Osteoblast (primary cell): ENCODE measurements around the gene ARRDC4. TPM values are rescaled to one million over a fixed set of nuclear protein-coding genes. Genes with fewer than 3 reads are reported as not detected.

ENCODE experiments used
- DNase-seq: peaks from one replicate; pipeline ENCODE4 v3.0.0; 2011; ENCODE audit warnings: low spot score, mixed read lengths; ENCODE audit not compliant: insufficient read length; ENCODE audit errors: missing footprints
- H2AFZ ChIP-seq: 2 replicates; pipeline ENCODE4 v1.6.0; 2011; ENCODE audit warnings: mild to moderate bottlenecking, low read length
- H3K27ac ChIP-seq: 2 replicates; pipeline ENCODE4 v1.5.1; 2011; ENCODE audit warnings: mild to moderate bottlenecking, low read depth, low read length, moderate library complexity
- H3K27me3 ChIP-seq: 2 replicates; pipeline ENCODE4 v1.6.0; 2012; ENCODE audit warnings: mild to moderate bottlenecking, control low read depth, inconsistent platforms, low read length, moderate library complexity; ENCODE audit not compliant: insufficient read depth
- H3K36me3 ChIP-seq: 2 replicates; pipeline ENCODE4 v1.5.1; 2011; ENCODE audit warnings: mild to moderate bottlenecking, low read length, control low read depth, moderate library complexity; ENCODE audit not compliant: insufficient read depth
- H3K4me1 ChIP-seq: 2 replicates; pipeline ENCODE4 v1.5.1; 2011; ENCODE audit warnings: mild to moderate bottlenecking, low read length, control low read depth, moderate library complexity; ENCODE audit not compliant: insufficient read depth
- H3K4me2 ChIP-seq: 2 replicates; pipeline ENCODE4 v1.6.0; 2011; ENCODE audit warnings: mild to moderate bottlenecking, low read length; ENCODE audit not compliant: insufficient read depth
- H3K4me3 ChIP-seq: fragments of 200-600 bp; sonication (generic); 3 replicates; pipeline ENCODE4 v1.5.1; 2012; ENCODE audit warnings: mild to moderate bottlenecking, low read length, inconsistent platforms; ENCODE audit not compliant: insufficient read depth
- H3K79me2 ChIP-seq: 2 replicates; pipeline ENCODE4 v1.6.0; 2012; ENCODE audit warnings: mild to moderate bottlenecking, low read length, control low read depth, inconsistent platforms; ENCODE audit not compliant: insufficient read depth
- H3K9me3 ChIP-seq: 2 replicates; pipeline ENCODE4 v1.5.1; 2011; ENCODE audit warnings: low read depth, low read length, control low read depth
- H4K20me1 ChIP-seq: 2 replicates; pipeline ENCODE4 v1.6.0; 2012; ENCODE audit warnings: mild to moderate bottlenecking, low read length, control low read depth; ENCODE audit not compliant: insufficient read depth
- total RNA-seq: library from RNA; depleted of rRNA; stranded (reverse); fragments of >200 nt; gene quantifications from 2 replicates; pipeline ENCODE4 v1.2.3, GENCODE V29; 2012
- TF ChIP-seq, protein P1 (sequence below): IDR thresholded peaks from 2 replicates; pipeline ENCODE4 v1.5.1; 2011; ENCODE audit warnings: mild to moderate bottlenecking, low read depth, low read length, moderate library complexity; ENCODE audit errors: extremely low read depth

The ARRDC4 gene
- total RNA-seq, 1 donor = 17.0 TPM

GRCh38 chr15:97921296-97921865, 39.1 kb upstream of the ARRDC4 start:
- DNase-seq = no peak
- no peak overlapping the region for H3K27ac ChIP-seq
- no peaks in the 10 kb centered on the region for H3K36me3 ChIP-seq
- H3K79me2 ChIP-seq = no peaks in the 10 kb centered on the region
- H3K9me3 ChIP-seq = no peaks in the 10 kb centered on the region
- no peaks in the 10 kb centered on the region for H3K27me3 ChIP-seq
- no peak overlapping the region for H3K4me3 ChIP-seq
- no peaks in the 10 kb centered on the region for H4K20me1 ChIP-seq
- H2AFZ ChIP-seq = no peak overlapping the region
- H3K4me2 ChIP-seq = no peak overlapping the region
- H3K4me1 ChIP-seq = no peaks in the 10 kb centered on the region
- TF ChIP-seq, protein P1, sequence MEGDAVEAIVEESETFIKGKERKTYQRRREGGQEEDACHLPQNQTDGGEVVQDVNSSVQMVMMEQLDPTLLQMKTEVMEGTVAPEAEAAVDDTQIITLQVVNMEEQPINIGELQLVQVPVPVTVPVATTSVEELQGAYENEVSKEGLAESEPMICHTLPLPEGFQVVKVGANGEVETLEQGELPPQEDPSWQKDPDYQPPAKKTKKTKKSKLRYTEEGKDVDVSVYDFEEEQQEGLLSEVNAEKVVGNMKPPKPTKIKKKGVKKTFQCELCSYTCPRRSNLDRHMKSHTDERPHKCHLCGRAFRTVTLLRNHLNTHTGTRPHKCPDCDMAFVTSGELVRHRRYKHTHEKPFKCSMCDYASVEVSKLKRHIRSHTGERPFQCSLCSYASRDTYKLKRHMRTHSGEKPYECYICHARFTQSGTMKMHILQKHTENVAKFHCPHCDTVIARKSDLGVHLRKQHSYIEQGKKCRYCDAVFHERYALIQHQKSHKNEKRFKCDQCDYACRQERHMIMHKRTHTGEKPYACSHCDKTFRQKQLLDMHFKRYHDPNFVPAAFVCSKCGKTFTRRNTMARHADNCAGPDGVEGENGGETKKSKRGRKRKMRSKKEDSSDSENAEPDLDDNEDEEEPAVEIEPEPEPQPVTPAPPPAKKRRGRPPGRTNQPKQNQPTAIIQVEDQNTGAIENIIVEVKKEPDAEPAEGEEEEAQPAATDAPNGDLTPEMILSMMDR = no peak

- Histone ChIP-seq H3K9me3 (no peaks in the 10 kb centered on the region), H3K4me1 (no peaks in the 10 kb centered on the region), H2AFZ (no peak overlapping the region)
Observed at GRCh38 chr15:97929456-97930229, 30.9 kb upstream of the ARRDC4 start.

DNA sequence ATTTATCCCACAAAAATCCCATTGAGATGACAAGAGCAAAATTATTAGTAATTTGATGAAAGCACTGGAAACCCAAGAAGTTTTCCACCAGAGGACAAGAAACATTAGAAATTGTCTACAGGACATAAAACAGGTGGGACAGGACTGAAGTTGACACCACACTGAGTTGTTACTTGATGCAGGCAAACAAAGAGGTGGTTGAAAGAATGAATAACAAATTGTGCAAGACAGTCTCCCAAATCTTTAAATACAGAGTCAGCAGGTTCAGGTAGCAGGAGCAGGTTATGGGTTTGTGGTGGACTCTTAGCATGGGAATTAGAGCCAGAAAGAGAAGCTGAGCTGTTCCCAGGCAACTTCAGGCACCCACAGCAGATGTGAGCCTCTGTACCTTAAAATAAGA, 30.3 kb upstream of the ARRDC4 start:
- no peak for DNase-seq
- Histone ChIP-seq H2AFZ (no peak overlapping the region), H4K20me1 (no peaks in the 10 kb centered on the region), H3K9me3 (no peaks in the 10 kb centered on the region), H3K27me3 (no peaks in the 10 kb centered on the region), H3K27ac (no peak overlapping the region), H3K4me2 (no peak overlapping the region), H3K4me3 (no peak overlapping the region), H3K79me2 (no peaks in the 10 kb centered on the region), H3K36me3 (no peaks in the 10 kb centered on the region), H3K4me1 (no peaks in the 10 kb centered on the region)
- TF ChIP-seq, protein P1 = no peak

More at GRCh38 chr15:97929456-97930229, 30.9 kb upstream of the ARRDC4 start:
- no peak for DNase-seq
- TF ChIP-seq, protein P1 = no peak
- no peak overlapping the region for H3K4me3 ChIP-seq
- no peaks in the 10 kb centered on the region for H3K27me3 ChIP-seq
- no peak overlapping the region for H3K27ac ChIP-seq
- H3K36me3 ChIP-seq = no peaks in the 10 kb centered on the region
- no peaks in the 10 kb centered on the region for H3K79me2 ChIP-seq
- H4K20me1 ChIP-seq = no peaks in the 10 kb centered on the region
- no peak overlapping the region for H3K4me2 ChIP-seq

DNA sequence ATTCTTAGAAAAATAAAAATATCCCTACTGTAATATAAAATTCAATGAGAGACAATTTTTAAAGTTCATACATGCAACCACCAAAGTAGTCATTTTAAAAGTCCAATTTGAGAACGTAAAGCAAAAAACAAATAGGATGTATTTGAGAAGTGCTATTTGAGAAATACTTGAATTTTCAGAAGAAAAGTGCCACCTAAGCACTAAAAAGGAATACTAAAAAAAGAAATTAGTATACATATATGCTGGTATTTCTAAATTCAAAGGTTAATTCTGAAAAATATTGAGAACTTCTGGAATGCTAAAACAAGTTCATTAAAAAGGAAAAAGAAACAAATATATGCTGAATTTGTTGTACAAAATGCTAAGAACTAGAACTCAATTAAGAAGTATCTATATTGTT, 29.2 kb upstream of the ARRDC4 start:
- Histone ChIP-seq H3K27ac (no peak overlapping the region), H4K20me1 (no peaks in the 10 kb centered on the region), H3K9me3 (no peaks in the 10 kb centered on the region), H3K4me1 (no peaks in the 10 kb centered on the region), H2AFZ (no peak overlapping the region), H3K36me3 (no peaks in the 10 kb centered on the region), H3K79me2 (no peaks in the 10 kb centered on the region), H3K4me3 (no peak overlapping the region), H3K27me3 (no peaks in the 10 kb centered on the region), H3K4me2 (no peak overlapping the region)
- DNase-seq = no peak
- TF ChIP-seq, protein P1 = no peak
